GM21360 (cell line): ENCODE data around the gene GCSAM.
"Not testable (repeated sequence)": the region's sequence is repeated elsewhere in the genome, so short reads cannot be mapped to it uniquely, and the experiment has no call there.

Experiments used
- ATAC-seq: cut with Tn5 transposase; IDR thresholded peaks from one replicate; pipeline ENCODE4 v1.9.1; 2021; ENCODE audit warnings: mild to moderate bottlenecking, moderate library complexity; ENCODE audit not compliant: unreplicated experiment

GCSAM gene

DNA sequence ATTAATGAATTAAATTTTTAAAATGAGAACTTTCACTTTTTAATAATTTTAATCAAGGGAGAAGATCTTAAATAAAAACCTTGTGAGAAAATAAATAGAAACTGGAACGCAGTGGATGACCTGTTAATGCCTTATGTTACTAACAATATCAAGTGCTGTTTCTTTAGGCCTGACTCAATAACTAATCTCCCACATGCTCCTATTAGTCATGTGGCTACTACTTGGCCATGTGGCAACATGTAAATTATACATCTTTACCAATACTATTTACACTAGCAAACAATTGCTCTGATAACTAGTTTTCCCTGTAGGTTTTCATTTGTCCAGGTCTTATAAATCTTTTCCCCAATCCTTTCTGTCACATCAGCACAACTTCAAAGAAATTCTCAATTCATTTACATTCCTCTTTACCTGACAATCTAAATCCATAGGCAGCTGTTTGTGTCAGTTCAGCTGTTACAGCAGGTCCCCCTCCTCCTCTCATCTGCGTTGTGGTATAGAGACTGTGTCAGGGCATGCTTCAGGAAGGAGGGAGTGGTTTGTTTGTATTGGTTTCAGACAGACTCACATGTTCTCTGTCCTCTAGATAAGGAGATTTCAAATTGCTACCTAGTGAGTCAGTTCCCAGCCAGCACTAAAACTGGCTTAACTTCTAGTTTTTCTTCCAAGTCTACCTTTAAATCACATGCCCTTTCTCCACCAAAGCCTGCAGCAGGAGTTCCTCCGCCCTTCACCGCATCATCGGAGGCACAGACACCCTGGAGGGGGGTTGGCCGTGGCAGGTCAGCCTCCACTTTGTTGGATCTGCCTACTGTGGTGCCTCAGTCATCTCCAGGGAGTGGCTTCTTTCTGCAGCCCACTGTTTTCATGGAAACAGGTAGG lies 58.2 kb downstream of the GCSAM start:
- ATAC-seq: peak; percentile 90

DNA sequence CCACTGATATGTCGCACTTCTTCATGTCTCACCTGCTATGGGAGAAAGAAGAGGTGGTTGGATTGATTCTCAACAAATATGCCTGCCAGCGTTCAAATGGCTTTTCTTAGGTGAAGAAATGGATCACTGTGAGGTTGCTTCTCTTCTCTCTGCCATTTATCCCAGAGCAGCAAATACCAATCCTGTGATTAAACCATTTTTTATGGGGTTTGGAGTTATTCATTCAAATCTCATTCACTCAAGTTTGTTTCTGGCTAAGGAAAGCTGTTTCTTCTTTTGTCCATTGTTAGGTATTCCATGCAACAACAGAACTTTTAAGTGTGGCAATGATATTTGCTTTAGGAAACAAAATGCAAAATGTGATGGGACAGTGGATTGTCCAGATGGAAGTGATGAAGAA lies 59.0 kb downstream of the GCSAM start:
- ATAC-seq: no peak

DNA sequence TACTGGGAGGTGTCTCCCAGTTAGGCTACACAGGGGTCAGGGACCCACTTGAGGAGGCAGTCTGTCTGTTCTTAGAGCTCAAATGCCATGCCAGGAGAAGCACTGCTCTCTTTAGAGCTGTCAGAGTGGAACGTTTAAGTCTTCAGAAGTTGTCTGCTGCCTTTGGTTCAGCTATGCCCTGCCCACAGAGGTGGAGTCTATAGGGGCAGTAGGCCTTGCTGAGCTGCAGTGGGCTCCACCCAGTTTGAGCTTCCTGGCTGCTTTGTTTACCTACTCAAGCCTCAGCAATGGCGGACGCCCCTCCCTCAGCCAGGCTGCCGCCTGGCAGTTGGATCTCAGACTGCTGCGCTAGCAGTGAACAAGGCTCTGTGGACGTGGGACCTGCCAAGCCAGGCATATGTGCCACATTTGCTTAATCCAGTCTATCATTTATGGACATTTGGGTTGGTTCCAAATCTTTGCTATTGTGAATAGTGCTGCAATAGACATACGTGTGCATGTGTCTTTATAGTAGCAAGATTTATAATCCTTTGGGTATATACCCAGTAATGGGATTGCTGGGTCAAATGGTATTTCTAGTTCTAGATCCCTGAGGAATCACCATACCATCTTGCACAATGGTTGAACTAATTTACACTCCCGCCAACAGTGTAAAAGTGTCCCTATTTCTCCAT lies 60.5 kb downstream of the GCSAM start:
- ATAC-seq: not testable (repeated sequence)
